Karpas-422 (cell line): ENCODE results near the gene MARCKSL1. TPM values are rescaled to one million over a fixed set of nuclear protein-coding genes. Genes with fewer than 3 reads are reported as not detected.

Experiments used
- DNase-seq: peaks from one replicate; pipeline ENCODE4 v3.0.0-alpha.2; 2015
- H2AFZ ChIP-seq: fragments of 200-600 bp; sonication (generic); 2 replicates; pipeline ENCODE4 v1.6.1; 2014; ENCODE audit warnings: antibody characterized with exemption, low read length, mixed read lengths
- H3K27ac ChIP-seq: fragments of 200-600 bp; sonication (generic); 2 replicates; pipeline ENCODE4 v1.5.1; 2014; ENCODE audit warnings: mild to moderate bottlenecking, low read length, moderate library complexity
- H3K27me3 ChIP-seq: fragments of 200-600 bp; sonication (generic); 2 replicates; pipeline ENCODE4 v1.6.1; 2014; ENCODE audit warnings: low read length, mixed read lengths
- H3K36me3 ChIP-seq: fragments of 200-600 bp; sonication (generic); 2 replicates; pipeline ENCODE4 v1.6.1; 2014; ENCODE audit warnings: low read length, mixed read lengths; ENCODE audit not compliant: insufficient read depth
- H3K4me1 ChIP-seq: fragments of 200-600 bp; sonication (generic); 2 replicates; pipeline ENCODE4 v1.6.1; 2014; ENCODE audit warnings: mild to moderate bottlenecking, low read length, mixed read lengths
- H3K4me2 ChIP-seq: fragments of 200-600 bp; sonication (generic); 2 replicates; pipeline ENCODE4 v1.6.1; 2014; ENCODE audit warnings: low read length, low read depth, mild to moderate bottlenecking; ENCODE audit not compliant: poor library complexity, severe bottlenecking
- H3K4me3 ChIP-seq: fragments of 200-600 bp; sonication (generic); 2 replicates; pipeline ENCODE4 v1.5.1; 2014; ENCODE audit warnings: mild to moderate bottlenecking, antibody characterized with exemption, low read length, mixed read lengths
- H3K79me2 ChIP-seq: fragments of 200-600 bp; sonication (generic); 2 replicates; pipeline ENCODE4 v1.6.1; 2014; ENCODE audit warnings: mild to moderate bottlenecking, low read length, mixed read lengths
- H3K9ac ChIP-seq: fragments of 200-600 bp; sonication (generic); 2 replicates; pipeline ENCODE4 v1.6.0; 2014; ENCODE audit warnings: low read length
- H3K9me2 ChIP-seq: fragments of 200-600 bp; sonication (generic), shearing (Covaris generic); replicated peaks from 2 replicates; pipeline ENCODE4 v1.6.0; 2014; ENCODE audit warnings: mild to moderate bottlenecking, low read length, moderate library complexity; ENCODE audit not compliant: insufficient read depth
- H3K9me3 ChIP-seq: fragments of 300-700, 200-600 bp; sonication (generic); 2 replicates; pipeline ENCODE4 v1.6.1; 2014; ENCODE audit warnings: low read length, mixed read lengths
- H4K20me1 ChIP-seq: fragments of 200-600 bp; sonication (generic); 2 replicates; pipeline ENCODE4 v1.6.1; 2014; ENCODE audit warnings: mild to moderate bottlenecking, antibody characterized with exemption, low read length, low read depth; ENCODE audit not compliant: insufficient read depth
- total RNA-seq: library from RNA; depleted of rRNA; stranded (reverse); fragments of >200 nt; shearing (Covaris generic); gene quantifications from 2 replicates; pipeline ENCODE4 v1.2.3, GENCODE V29; 2014; ENCODE audit warnings: low replicate concordance

MARCKSL1 gene
- total RNA-seq, 1 experiment from 2014 or later = 262 TPM

GRCh38 chr1:32316903-32317277 is 19.1 kb downstream of the MARCKSL1 start:
- H3K27ac ChIP-seq = peak overlapping the region; percentile 90
- no peaks in the 10 kb centered on the region for H3K27me3 ChIP-seq
- no peaks in the 10 kb centered on the region for H4K20me1 ChIP-seq
- no peak overlapping the region for H2AFZ ChIP-seq
- peak overlapping the region; percentile 62 for H3K4me2 ChIP-seq
- peak; percentile 77 for DNase-seq
- H3K9me2 ChIP-seq = no peaks in the 10 kb centered on the region
- no peaks in the 10 kb centered on the region for H3K9me3 ChIP-seq
- peaks cover 65% of the 10 kb centered on the region for H3K79me2 ChIP-seq
- H3K9ac ChIP-seq = peak overlapping the region; percentile 53
- peaks cover 66% of the 10 kb centered on the region for H3K4me1 ChIP-seq
- H3K4me3 ChIP-seq = peak overlapping the region; percentile 44
- H3K36me3 ChIP-seq = peaks cover 19% of the 10 kb centered on the region

GRCh38 chr1:32311709-32312393 is 24.2 kb downstream of the MARCKSL1 start:
- peaks cover 12% of the 10 kb centered on the region; the same call in 1 of the 2 replicates for H3K36me3 ChIP-seq
- H2AFZ ChIP-seq = no peak overlapping the region
- H3K4me2 ChIP-seq = no peak overlapping the region
- H3K9ac ChIP-seq = no peak overlapping the region
- no peak for DNase-seq
- H3K27ac ChIP-seq = peak overlapping the region; percentile 50
- no peaks in the 10 kb centered on the region for H3K27me3 ChIP-seq
- H3K4me1 ChIP-seq = peaks cover 56% of the 10 kb centered on the region
- H3K9me3 ChIP-seq = no peaks in the 10 kb centered on the region
- no peak overlapping the region for H3K4me3 ChIP-seq
- no peaks in the 10 kb centered on the region for H4K20me1 ChIP-seq
- peaks cover 77% of the 10 kb centered on the region for H3K79me2 ChIP-seq
- no peaks in the 10 kb centered on the region for H3K9me2 ChIP-seq

- H3K27ac ChIP-seq = no peak overlapping the region
- H3K4me1 ChIP-seq = peaks cover 40% of the 10 kb centered on the region
Observed at GRCh38 chr1:32309960-32310359, 26.1 kb downstream of the MARCKSL1 start.

GRCh38 chr1:32307324-32307723 is 28.7 kb downstream of the MARCKSL1 start:
- no peak for DNase-seq
- Histone ChIP-seq H3K4me1 (peaks cover 37% of the 10 kb centered on the region), H3K4me2 (no peak overlapping the region), H3K9me2 (no peaks in the 10 kb centered on the region), H3K9me3 (no peaks in the 10 kb centered on the region), H3K79me2 (peaks cover 99% of the 10 kb centered on the region), H3K27me3 (no peaks in the 10 kb centered on the region), H3K27ac (no peak overlapping the region), H3K9ac (no peak overlapping the region), H3K4me3 (no peak overlapping the region), H2AFZ (no peak overlapping the region), H4K20me1 (no peaks in the 10 kb centered on the region), H3K36me3 (peaks cover 51% of the 10 kb centered on the region)

More at GRCh38 chr1:32309960-32310359, 26.1 kb downstream of the MARCKSL1 start:
- H3K79me2 ChIP-seq = peaks cover 95% of the 10 kb centered on the region
- H3K36me3 ChIP-seq = peaks cover 26% of the 10 kb centered on the region
- no peaks in the 10 kb centered on the region for H3K9me2 ChIP-seq
- H2AFZ ChIP-seq = no peak overlapping the region
- no peaks in the 10 kb centered on the region for H3K27me3 ChIP-seq
- H3K9me3 ChIP-seq = no peaks in the 10 kb centered on the region
- no peak overlapping the region for H3K9ac ChIP-seq
- no peak overlapping the region for H3K4me2 ChIP-seq
- H4K20me1 ChIP-seq = no peaks in the 10 kb centered on the region
- no peak for DNase-seq
- no peak overlapping the region for H3K4me3 ChIP-seq

GRCh38 chr1:32305310-32305709 is 30.7 kb downstream of the MARCKSL1 start:
- Histone ChIP-seq H3K9me2 (no peaks in the 10 kb centered on the region), H3K36me3 (peaks cover 53% of the 10 kb centered on the region), H3K4me3 (no peak overlapping the region), H4K20me1 (0 out of 2 replicates have a peak, but pooled peaks cover 6% of the 10 kb centered on the region), H3K9ac (no peak overlapping the region), H3K27ac (no peak overlapping the region), H3K79me2 (peaks cover 97% of the 10 kb centered on the region), H2AFZ (no peak overlapping the region), H3K9me3 (no peaks in the 10 kb centered on the region), H3K4me2 (no peak overlapping the region), H3K4me1 (peaks cover 23% of the 10 kb centered on the region), H3K27me3 (no peaks in the 10 kb centered on the region)
- DNase-seq = no peak

GRCh38 chr1:32303997-32304622 is 31.9 kb downstream of the MARCKSL1 start:
- no peak for DNase-seq
- H3K4me1 ChIP-seq = peaks cover 13% of the 10 kb centered on the region
- no peaks in the 10 kb centered on the region for H3K9me2 ChIP-seq
- 0 out of 2 replicates have a peak, but pooled peaks cover 16% of the 10 kb centered on the region for H4K20me1 ChIP-seq
- peaks cover 97% of the 10 kb centered on the region for H3K79me2 ChIP-seq
- H3K9me3 ChIP-seq = no peaks in the 10 kb centered on the region
- H3K9ac ChIP-seq = no peak overlapping the region
- H3K4me3 ChIP-seq = no peak overlapping the region
- no peak overlapping the region for H3K4me2 ChIP-seq
- no peak overlapping the region for H3K27ac ChIP-seq
- peaks cover 58% of the 10 kb centered on the region for H3K36me3 ChIP-seq
- no peak overlapping the region for H2AFZ ChIP-seq
- no peaks in the 10 kb centered on the region for H3K27me3 ChIP-seq

GRCh38 chr1:32303358-32303757 is 32.7 kb downstream of the MARCKSL1 start:
- Histone ChIP-seq H3K27me3 (no peaks in the 10 kb centered on the region), H4K20me1 (0 out of 2 replicates have a peak, but pooled peaks cover 16% of the 10 kb centered on the region), H3K9me3 (no peaks in the 10 kb centered on the region), H3K36me3 (peaks cover 61% of the 10 kb centered on the region), H3K27ac (no peak overlapping the region), H3K9ac (no peak overlapping the region), H3K79me2 (peaks cover 97% of the 10 kb centered on the region), H2AFZ (no peak overlapping the region), H3K4me3 (no peak overlapping the region), H3K4me1 (peaks cover 13% of the 10 kb centered on the region), H3K4me2 (no peak overlapping the region), H3K9me2 (no peaks in the 10 kb centered on the region)
- DNase-seq = no peak

GRCh38 chr1:32299327-32299726 is 36.7 kb downstream of the MARCKSL1 start:
- H3K27ac ChIP-seq = no peak overlapping the region
- no peaks in the 10 kb centered on the region for H3K9me3 ChIP-seq
- DNase-seq = no peak
- peaks cover 40% of the 10 kb centered on the region for H4K20me1 ChIP-seq
- H2AFZ ChIP-seq = no peak overlapping the region
- peaks cover 59% of the 10 kb centered on the region for H3K36me3 ChIP-seq
- no peaks in the 10 kb centered on the region for H3K27me3 ChIP-seq
- H3K4me1 ChIP-seq = peaks cover 13% of the 10 kb centered on the region
- H3K4me3 ChIP-seq = no peak overlapping the region
- H3K79me2 ChIP-seq = peaks cover 93% of the 10 kb centered on the region
- H3K4me2 ChIP-seq = no peak overlapping the region
- H3K9ac ChIP-seq = no peak overlapping the region
- no peaks in the 10 kb centered on the region for H3K9me2 ChIP-seq
